Peyer's patch (tissue), 4 donors: ENCODE results near the gene NPAS2. TPM values are rescaled to one million over a fixed set of nuclear protein-coding genes. Genes with fewer than 3 reads are reported as not detected.

Experiments
- DNase-seq, 3 donors: peaks; one replicate each; pipeline ENCODE4 v3.0.0-alpha.2; 2017 to 2019
- H3K27ac ChIP-seq, 4 donors: fragments of 200-600 bp; sonication (generic); one replicate each; pipeline ENCODE4 v1.5.1; 2016 to 2019
- H3K27me3 ChIP-seq, 2 donors: fragments of 200-600 bp; sonication (generic); one replicate each; pipeline ENCODE4 v1.5.1; 2019
- H3K36me3 ChIP-seq, 3 donors: fragments of 200-600 bp; sonication (generic); one replicate each; pipeline ENCODE4 v1.5.1; 2016 to 2019
- H3K4me1 ChIP-seq, 4 donors: fragments of 200-600 bp; sonication (generic); one replicate each; pipeline ENCODE4 v1.5.1; 2016 to 2019
- H3K4me3 ChIP-seq, 4 donors: fragments of 200-600 bp; sonication (generic); 1 replicate in 3 of 4; 2 replicates in 1 of 4; pipeline ENCODE4 v1.5.1; 2016 to 2019; ENCODE audit warnings: mild to moderate bottlenecking in 1 of 4
- H3K9me3 ChIP-seq, 4 donors: fragments of 200-600 bp; sonication (generic); one replicate each; pipeline ENCODE4 v1.5.1; 2016 to 2019; ENCODE audit warnings: mild to moderate bottlenecking in 1 of 4
- CTCF ChIP-seq, 6 experiments: fragments of 450-650 bp in 4 of 6; fragments of 200-600 bp in 2 of 6; sonication (generic) in 1 of 6; IDR thresholded peaks; one replicate each; pipeline ENCODE4 v1.5.1; 2017 to 2019; ENCODE audit warnings: antibody characterized with exemption in 6 of 6, mild to moderate bottlenecking in 3 of 6, moderate library complexity in 1 of 6
- POLR2A ChIP-seq, 2 donors: fragments of 450-650 bp; IDR thresholded peaks; one replicate each; pipeline ENCODE4 v1.5.1; 2017; ENCODE audit warnings: antibody characterized with exemption in 2 of 2, mild to moderate bottlenecking in 2 of 2, moderate library complexity in 2 of 2
- total RNA-seq, 4 donors: library from RNA; depleted of rRNA; stranded (reverse); fragments of >200 nt; gene quantifications; one replicate each; pipeline ENCODE4 v1.1.0, GENCODE V29; 2016

The NPAS2 gene
- total RNA-seq, 4 donors from 2014 or later: 29.7 to 99.5 (median 95.5) TPM

GRCh38 chr2:101038455-101039255, 218.7 kb downstream of the NPAS2 start:
- Histone ChIP-seq H3K27ac (no peak overlapping the region), H3K36me3 (peaks cover 0 to 65% (median 0%) of the 10 kb centered on the region in 3 donors), H3K4me3 (no peak overlapping the region), H3K9me3 (no peaks in the 10 kb centered on the region), H3K27me3 (no peaks in the 10 kb centered on the region), H3K4me1 (no peaks in the 10 kb centered on the region)
- DNase-seq: no peak
- TF ChIP-seq CTCF (IDR thresholded peaks at IDR 0.05) (peak in 4 of 6 experiments; percentile 22 to 65 (median 57)), POLR2A (IDR thresholded peaks at IDR 0.05) (no peak)

GRCh38 chr2:101040072-101040471, 220.1 kb downstream of the NPAS2 start:
- no peaks in the 10 kb centered on the region for H3K9me3 ChIP-seq
- no peaks in the 10 kb centered on the region for H3K4me1 ChIP-seq
- no peaks in the 10 kb centered on the region for H3K27me3 ChIP-seq
- H3K4me3 ChIP-seq: no peak overlapping the region
- TF ChIP-seq CTCF (IDR thresholded peaks at IDR 0.05): no peak
- TF ChIP-seq POLR2A (IDR thresholded peaks at IDR 0.05): no peak
- peaks cover 0 to 51% (median 0%) of the 10 kb centered on the region in 3 donors for H3K36me3 ChIP-seq
- DNase-seq: no peak
- no peak overlapping the region for H3K27ac ChIP-seq

- peaks cover 0 to 49% (median 0%) of the 10 kb centered on the region in 3 donors for H3K36me3 ChIP-seq
- TF ChIP-seq CTCF (IDR thresholded peaks at IDR 0.05): no peak
- TF ChIP-seq POLR2A (IDR thresholded peaks at IDR 0.05): no peak
- no peak overlapping the region for H3K4me3 ChIP-seq
- H3K4me1 ChIP-seq: no peaks in the 10 kb centered on the region
- no peaks in the 10 kb centered on the region for H3K27me3 ChIP-seq
- no peak overlapping the region for H3K27ac ChIP-seq
- DNase-seq: no peak
- H3K9me3 ChIP-seq: no peaks in the 10 kb centered on the region
These were observed 220.8 kb downstream of the NPAS2 start for GRCh38 chr2:101040761-101041160.

- TF ChIP-seq POLR2A (IDR thresholded peaks at IDR 0.05): no peak
- TF ChIP-seq CTCF (IDR thresholded peaks at IDR 0.05): no peak
- no peak overlapping the region for H3K4me3 ChIP-seq
- no peak overlapping the region for H3K27ac ChIP-seq
- H3K27me3 ChIP-seq: no peaks in the 10 kb centered on the region
- peaks cover 0 to 42% (median 0%) of the 10 kb centered on the region in 3 donors for H3K36me3 ChIP-seq
- no peak for DNase-seq
- H3K4me1 ChIP-seq: no peaks in the 10 kb centered on the region
- H3K9me3 ChIP-seq: no peaks in the 10 kb centered on the region
These were observed 221.5 kb downstream of the NPAS2 start for GRCh38 chr2:101041413-101041812.

- peaks cover 0 to 32% (median 0%) of the 10 kb centered on the region in 3 donors for H3K36me3 ChIP-seq
- H3K27me3 ChIP-seq: no peaks in the 10 kb centered on the region
- H3K4me3 ChIP-seq: no peak overlapping the region
- DNase-seq: peak in 1 of 3 donors; percentile 36
- no peak for TF ChIP-seq CTCF (IDR thresholded peaks at IDR 0.05)
- TF ChIP-seq POLR2A (IDR thresholded peaks at IDR 0.05): no peak
- H3K27ac ChIP-seq: no peak overlapping the region
- H3K9me3 ChIP-seq: no peaks in the 10 kb centered on the region
- no peaks in the 10 kb centered on the region for H3K4me1 ChIP-seq
These were observed 225.4 kb downstream of the NPAS2 start for GRCh38 chr2:101045330-101045729.

Other genes with a start within 250 kb of the NPAS2 start
- gene RPL31, start 182.2 kb downstream of the NPAS2 start, total RNA-seq: 1,000 to 10,000 TPM in 1 of 4 donors, 100 to 1,000 TPM in 3; 308 to 1,394 (median 568) TPM